HFFc6 (cell line): ENCODE measurements around the gene KBTBD12. TPM values are rescaled to one million over a fixed set of nuclear protein-coding genes. Genes with fewer than 3 reads are reported as not detected.

Experiments
- DNase-seq: peaks from one replicate; pipeline ENCODE4 v3.0.0-alpha.2; 2018
- H3K27ac Mint-ChIP-seq: 2 replicates; pipeline ENCODE4 v1.8.0; 2020; ENCODE audit warnings: mild to moderate bottlenecking, mixed read lengths
- H3K27me3 Mint-ChIP-seq: 2 replicates; pipeline ENCODE4 v1.8.0; 2021; ENCODE audit warnings: mild to moderate bottlenecking, moderate library complexity, mixed read lengths; ENCODE audit not compliant: insufficient read depth
- H3K36me3 Mint-ChIP-seq: 2 replicates; pipeline ENCODE4 v1.8.0; 2021; ENCODE audit warnings: low read depth, mixed read lengths
- H3K4me1 Mint-ChIP-seq: 2 replicates; pipeline ENCODE4 v1.8.0; 2020; ENCODE audit warnings: low read depth, mixed read lengths
- H3K4me3 Mint-ChIP-seq: 2 replicates; pipeline ENCODE4 v1.8.0; 2020; ENCODE audit warnings: mild to moderate bottlenecking, moderate library complexity, mixed read lengths
- H3K9me3 Mint-ChIP-seq: 2 replicates; pipeline ENCODE4 v1.8.0; 2020; ENCODE audit warnings: mild to moderate bottlenecking, mixed read lengths
- CTCF ChIP-seq: fragments of 200-600 bp; sonication (generic); IDR thresholded peaks from 2 replicates; pipeline ENCODE4 v1.5.0; 2021; ENCODE audit warnings: antibody characterized with exemption, mild to moderate bottlenecking
- total RNA-seq, 6 experiments: library from RNA; stranded (reverse); fragmentation: NEBNext Ultra II Directional; extraction: Animal tissue kit (Norgen Biotek cat#: 25700); gene quantifications; 2 replicates in 1 of 6; 3 replicates in 5 of 6; pipeline ENCODE4 v1.2.3, GENCODE V29; 2021

The KBTBD12 gene
- total RNA-seq, 6 experiments from 2014 or later = not detected

GRCh38 chr3:128036119-128036518, 121.1 kb downstream of the KBTBD12 start:
- Mint-ChIP-seq H3K36me3 (no peaks in the 10 kb centered on the region), H3K27me3 (peaks cover 18% of the 10 kb centered on the region; the same call in 1 of the 2 replicates), H3K4me1 (no peaks in the 10 kb centered on the region), H3K27ac (no peak overlapping the region), H3K9me3 (no peaks in the 10 kb centered on the region), H3K4me3 (no peak overlapping the region)
- TF ChIP-seq CTCF = no peak
- no peak for DNase-seq

Other genes starting within 250 kb of the KBTBD12 start
- gene ABTB1, start 242.3 kb upstream of the KBTBD12 start, total RNA-seq = 10 to 100 TPM in 4 of 6 experiments, 1 to 10 TPM in 2; 9.5 to 14.0 (median 11.5) TPM
- gene MGLL, start 92.7 kb upstream of the KBTBD12 start, total RNA-seq = 100 to 1,000 TPM; 128 to 144 (median 129) TPM
- gene SEC61A1, start 137.2 kb downstream of the KBTBD12 start, total RNA-seq = 100 to 1,000 TPM; 497 to 608 (median 536) TPM
- 10 to 100 TPM; 61.2 to 75.4 (median 69.2) TPM for gene RUVBL1, start 208.6 kb downstream of the KBTBD12 start, total RNA-seq
- 10 to 100 TPM in 4 of 6 experiments, 1 to 10 TPM in 2; 8.2 to 11.6 (median 11.0) TPM for gene EEFSEC, start 238.2 kb downstream of the KBTBD12 start, total RNA-seq